ENCODE data around the gene DMAC2.
A peak's percentile ranks its signal among the peaks of the same experiment; 100 is the strongest.

DMAC2 gene

DNA sequence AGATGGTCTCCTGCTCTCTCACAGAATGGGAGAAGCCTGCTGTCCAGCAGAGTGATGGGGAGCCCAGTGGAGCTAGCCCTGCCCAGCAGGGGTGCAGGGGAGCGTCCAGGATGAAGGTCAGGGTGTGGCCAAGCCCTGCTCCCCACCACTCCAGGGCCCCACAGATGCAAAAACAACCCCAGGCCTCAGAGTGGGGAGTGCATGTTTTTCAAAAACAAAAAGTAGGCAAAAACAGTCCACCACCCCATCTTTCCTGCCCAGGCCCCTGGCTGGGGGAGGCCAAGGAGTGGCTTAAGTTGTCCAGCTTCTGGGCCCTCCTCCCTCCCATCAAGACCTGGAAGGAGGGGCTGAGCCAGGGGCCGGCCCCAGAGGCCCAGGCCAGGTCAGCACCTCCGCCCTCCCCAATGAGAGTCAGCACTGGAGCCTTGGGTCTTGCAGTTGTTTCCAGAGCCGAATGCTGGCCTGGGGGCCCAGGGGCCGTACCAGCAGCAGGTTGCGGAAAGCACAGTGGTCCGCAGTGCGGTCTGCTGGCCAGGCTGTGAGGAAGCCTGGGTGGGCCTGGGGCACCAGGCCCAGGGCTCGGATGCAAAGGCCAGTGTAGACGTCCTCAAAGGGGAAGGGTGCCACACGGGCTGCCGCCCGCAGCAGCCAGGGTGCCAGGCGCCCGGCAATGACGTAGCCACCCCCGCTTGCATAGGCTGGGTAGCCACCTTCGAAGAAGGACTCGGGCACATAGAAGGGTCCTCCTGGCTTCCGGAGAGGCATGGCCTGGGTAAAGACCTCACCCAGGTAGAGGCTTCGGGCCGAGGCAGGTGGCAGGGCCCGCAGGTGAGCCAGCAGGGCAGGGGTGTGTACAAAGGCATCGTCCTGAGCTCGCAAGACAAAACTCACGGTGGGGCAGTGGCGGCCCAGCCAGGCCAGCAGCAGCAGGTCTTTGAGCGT, 14.3 kb downstream of the DMAC2 start:
- no peaks in the 10 kb centered on the region for H3K9me3 Mint-ChIP-seq

DNA sequence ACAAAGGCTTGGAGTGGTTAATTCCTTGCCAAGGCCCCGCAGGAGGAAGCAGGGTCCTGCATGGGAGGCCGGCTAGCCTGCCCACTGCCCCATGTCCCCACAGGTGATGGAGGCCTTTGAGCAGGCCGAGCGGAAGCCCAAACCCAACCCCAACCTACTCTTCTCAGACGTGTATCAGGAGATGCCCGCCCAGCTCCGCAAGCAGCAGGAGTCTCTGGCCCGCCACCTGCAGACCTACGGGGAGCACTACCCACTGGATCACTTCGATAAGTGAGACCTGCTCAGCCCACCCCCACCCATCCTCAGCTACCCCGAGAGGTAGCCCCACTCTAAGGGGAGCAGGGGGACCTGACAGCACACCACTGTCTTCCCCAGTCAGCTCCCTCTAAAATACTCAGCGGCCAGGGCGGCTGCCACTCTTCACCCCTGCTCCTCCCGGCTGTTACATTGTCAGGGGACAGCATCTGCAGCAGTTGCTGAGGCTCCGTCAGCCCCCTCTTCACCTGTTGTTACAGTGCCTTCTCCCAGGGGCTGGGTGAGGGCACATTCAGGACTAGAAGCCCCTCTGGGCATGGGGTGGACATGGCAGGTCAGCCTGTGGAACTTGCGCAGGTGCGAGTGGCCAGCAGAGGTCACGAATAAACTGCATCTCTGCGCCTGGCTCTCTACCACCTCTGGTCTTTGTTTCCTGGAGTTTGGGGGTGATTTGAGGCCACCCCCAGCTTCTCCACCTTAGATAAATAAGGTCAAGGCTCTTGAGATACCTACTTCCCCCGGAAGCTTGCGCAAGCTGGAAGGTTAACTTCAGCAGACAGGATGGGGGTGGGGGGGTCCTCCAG, 15.2 kb downstream of the DMAC2 start:
- no peak for DNase-seq

More for the DNA sequence above, 14.3 kb downstream of the DMAC2 start:
- Mint-ChIP-seq H3K36me3 (ENCODE audit: low read depth) (peaks cover 12% of the 10 kb centered on the region), H3K27ac (no peak overlapping the region), H3K27me3 (ENCODE audit: low read depth, poor library complexity) (no peaks in the 10 kb centered on the region), H3K4me1 (peaks cover 35% of the 10 kb centered on the region), H3K4me3 (peak overlapping the region; percentile 45)
- DNase-seq: no peak
- TF ChIP-seq, protein P1, sequence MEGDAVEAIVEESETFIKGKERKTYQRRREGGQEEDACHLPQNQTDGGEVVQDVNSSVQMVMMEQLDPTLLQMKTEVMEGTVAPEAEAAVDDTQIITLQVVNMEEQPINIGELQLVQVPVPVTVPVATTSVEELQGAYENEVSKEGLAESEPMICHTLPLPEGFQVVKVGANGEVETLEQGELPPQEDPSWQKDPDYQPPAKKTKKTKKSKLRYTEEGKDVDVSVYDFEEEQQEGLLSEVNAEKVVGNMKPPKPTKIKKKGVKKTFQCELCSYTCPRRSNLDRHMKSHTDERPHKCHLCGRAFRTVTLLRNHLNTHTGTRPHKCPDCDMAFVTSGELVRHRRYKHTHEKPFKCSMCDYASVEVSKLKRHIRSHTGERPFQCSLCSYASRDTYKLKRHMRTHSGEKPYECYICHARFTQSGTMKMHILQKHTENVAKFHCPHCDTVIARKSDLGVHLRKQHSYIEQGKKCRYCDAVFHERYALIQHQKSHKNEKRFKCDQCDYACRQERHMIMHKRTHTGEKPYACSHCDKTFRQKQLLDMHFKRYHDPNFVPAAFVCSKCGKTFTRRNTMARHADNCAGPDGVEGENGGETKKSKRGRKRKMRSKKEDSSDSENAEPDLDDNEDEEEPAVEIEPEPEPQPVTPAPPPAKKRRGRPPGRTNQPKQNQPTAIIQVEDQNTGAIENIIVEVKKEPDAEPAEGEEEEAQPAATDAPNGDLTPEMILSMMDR (IDR thresholded peaks at IDR 0.05): no peak

DNA sequence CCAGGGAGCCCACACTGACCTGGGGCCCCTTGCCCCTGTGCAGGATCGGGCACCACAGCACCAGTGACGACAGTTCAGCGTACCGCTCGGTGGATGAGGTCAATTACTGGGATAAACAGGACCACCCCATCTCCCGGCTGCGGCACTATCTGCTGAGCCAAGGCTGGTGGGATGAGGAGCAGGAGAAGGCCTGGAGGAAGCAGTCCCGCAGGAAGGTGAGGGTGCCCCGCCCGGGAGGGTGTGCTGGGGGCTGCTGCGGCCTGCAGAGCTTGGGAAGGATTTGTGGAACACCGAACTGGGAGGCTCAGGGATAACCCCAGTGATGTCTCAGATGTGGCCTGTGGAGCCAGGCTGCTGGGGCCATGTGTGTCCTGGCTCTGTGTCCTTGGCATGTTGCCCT, 16.8 kb downstream of the DMAC2 start:
- Mint-ChIP-seq H3K27me3 (ENCODE audit: low read depth, poor library complexity) (no peaks in the 10 kb centered on the region), H3K4me3 (no peak overlapping the region), H3K9me3 (no peaks in the 10 kb centered on the region), H3K27ac (no peak overlapping the region), H3K36me3 (ENCODE audit: low read depth) (peaks cover 32% of the 10 kb centered on the region), H3K4me1 (peaks cover 20% of the 10 kb centered on the region)
- no peak for DNase-seq
- TF ChIP-seq, protein P1 (IDR thresholded peaks at IDR 0.05): no peak

More for the DNA sequence above, 15.2 kb downstream of the DMAC2 start:
- no peaks in the 10 kb centered on the region for H3K27me3 Mint-ChIP-seq (ENCODE audit: low read depth, poor library complexity)
- TF ChIP-seq, protein P1 (IDR thresholded peaks at IDR 0.05): no peak
- peaks cover 18% of the 10 kb centered on the region for H3K36me3 Mint-ChIP-seq (ENCODE audit: low read depth)
- no peak overlapping the region for H3K4me3 Mint-ChIP-seq
- no peak overlapping the region for H3K27ac Mint-ChIP-seq
- H3K4me1 Mint-ChIP-seq: peaks cover 35% of the 10 kb centered on the region
- no peaks in the 10 kb centered on the region for H3K9me3 Mint-ChIP-seq

DNA sequence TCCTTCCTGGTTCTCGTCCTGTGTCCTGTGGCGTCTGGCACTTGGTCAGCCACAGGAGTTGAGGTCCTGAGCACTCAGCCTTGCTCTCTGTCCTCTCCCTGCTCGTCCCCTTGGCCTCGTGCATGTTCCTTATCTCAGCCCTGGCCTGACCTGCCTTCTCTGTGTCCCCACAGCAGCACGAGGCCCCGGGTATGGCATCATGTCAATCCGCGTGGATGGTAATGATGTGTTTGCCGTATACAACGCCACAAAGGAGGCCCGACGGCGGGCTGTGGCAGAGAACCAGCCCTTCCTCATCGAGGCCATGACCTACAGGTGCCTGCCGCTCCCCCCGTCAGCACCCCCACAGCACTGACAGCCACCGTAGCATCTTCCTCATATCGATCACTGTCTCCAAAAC, 17.3 kb downstream of the DMAC2 start:
- no peaks in the 10 kb centered on the region for H3K9me3 Mint-ChIP-seq
- TF ChIP-seq, protein P1 (IDR thresholded peaks at IDR 0.05): no peak
- H3K27ac Mint-ChIP-seq: no peak overlapping the region
- H3K27me3 Mint-ChIP-seq (ENCODE audit: low read depth, poor library complexity): no peaks in the 10 kb centered on the region
- no peak overlapping the region for H3K4me3 Mint-ChIP-seq
- no peak for DNase-seq
- H3K4me1 Mint-ChIP-seq: peaks cover 15% of the 10 kb centered on the region
- H3K36me3 Mint-ChIP-seq (ENCODE audit: low read depth): peaks cover 36% of the 10 kb centered on the region

DNA sequence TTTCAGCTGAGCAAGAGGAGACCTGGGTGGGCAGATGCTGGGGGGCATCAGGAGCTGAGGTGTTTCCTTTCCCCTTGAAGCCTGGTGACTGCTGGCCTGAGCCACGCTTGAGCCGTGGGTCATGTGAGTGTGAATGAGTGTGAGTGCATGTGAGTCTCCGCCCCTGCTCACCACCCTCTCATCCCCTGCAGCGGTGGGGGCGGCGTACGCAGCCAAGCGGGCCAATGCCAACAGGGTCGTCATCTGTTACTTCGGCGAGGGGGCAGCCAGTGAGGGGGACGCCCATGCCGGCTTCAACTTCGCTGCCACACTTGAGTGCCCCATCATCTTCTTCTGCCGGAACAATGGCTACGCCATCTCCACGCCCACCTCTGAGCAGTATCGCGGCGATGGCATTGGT, 17.7 kb downstream of the DMAC2 start:
- Mint-ChIP-seq H3K36me3 (ENCODE audit: low read depth) (peaks cover 40% of the 10 kb centered on the region), H3K9me3 (no peaks in the 10 kb centered on the region), H3K4me3 (no peak overlapping the region), H3K27ac (peak overlapping the region; percentile 34), H3K4me1 (peaks cover 10% of the 10 kb centered on the region), H3K27me3 (ENCODE audit: low read depth, poor library complexity) (no peaks in the 10 kb centered on the region)
- TF ChIP-seq, protein P1 (IDR thresholded peaks at IDR 0.05): no peak
- no peak for DNase-seq

Measured in nephron progenitor cell (in vitro differentiated cells).